ENCODE data around the gene LCE5A.

The LCE5A gene, protein sequence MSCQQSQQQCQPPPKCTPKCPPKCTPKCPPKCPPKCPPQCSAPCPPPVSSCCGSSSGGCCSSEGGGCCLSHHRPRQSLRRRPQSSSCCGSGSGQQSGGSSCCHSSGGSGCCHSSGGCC

DNA sequence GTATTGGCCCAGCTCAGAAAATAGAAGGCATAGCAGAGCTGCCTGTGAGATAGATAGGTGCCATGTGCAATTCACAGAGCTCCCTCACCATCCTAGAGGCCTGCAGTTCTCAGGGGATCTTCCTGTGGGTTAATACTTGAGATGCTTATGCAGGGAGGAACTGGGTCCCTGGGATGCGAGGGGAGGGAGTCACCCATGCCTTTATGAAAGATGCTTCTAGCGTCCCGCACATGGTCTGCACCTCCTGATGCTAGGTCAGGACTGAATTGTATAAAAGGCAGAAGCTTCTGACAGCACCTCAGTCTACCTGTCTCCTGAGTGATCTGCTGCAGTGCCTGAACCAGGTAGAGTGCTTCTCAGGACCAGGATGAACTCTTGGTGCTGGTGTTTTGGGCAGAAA is at the start of gene LCE5A:
Gene LCE5A (plus strand): TSS at position 301 of the 400 bp plus-strand sequence. CDS start 732 bp downstream, outside the sequence.
- no peak within 1 kb of the TSS for H3K4me2 ChIP-seq
- H3K27me3 ChIP-seq (ENCODE audit: insufficient read depth, low read depth) = no peaks in the 10 kb centered on the region
- no peak within 1 kb of the TSS for H3K9ac ChIP-seq
- no peak within 1 kb of the TSS for H2AFZ ChIP-seq (ENCODE audit: low read depth)
- no peaks in the 10 kb centered on the region for H3K36me3 ChIP-seq (ENCODE audit: insufficient read depth)
- H3K4me1 ChIP-seq (ENCODE audit: low read depth, poor library complexity, severe bottlenecking) = no peaks in the 10 kb centered on the region
- H3K4me3 ChIP-seq (IDR thresholded peaks at IDR 0.05; ENCODE audit: insufficient read depth, low read depth, low read length) = no peak within 1 kb of the TSS
- H4K20me1 ChIP-seq (ENCODE audit: insufficient read depth) = no peaks in the 10 kb centered on the region
- H3K27ac ChIP-seq = no peak within 1 kb of the TSS
- H3K79me2 ChIP-seq (ENCODE audit: insufficient read depth, low read depth) = no peaks in the 10 kb centered on the region
- TF ChIP-seq, protein P1, sequence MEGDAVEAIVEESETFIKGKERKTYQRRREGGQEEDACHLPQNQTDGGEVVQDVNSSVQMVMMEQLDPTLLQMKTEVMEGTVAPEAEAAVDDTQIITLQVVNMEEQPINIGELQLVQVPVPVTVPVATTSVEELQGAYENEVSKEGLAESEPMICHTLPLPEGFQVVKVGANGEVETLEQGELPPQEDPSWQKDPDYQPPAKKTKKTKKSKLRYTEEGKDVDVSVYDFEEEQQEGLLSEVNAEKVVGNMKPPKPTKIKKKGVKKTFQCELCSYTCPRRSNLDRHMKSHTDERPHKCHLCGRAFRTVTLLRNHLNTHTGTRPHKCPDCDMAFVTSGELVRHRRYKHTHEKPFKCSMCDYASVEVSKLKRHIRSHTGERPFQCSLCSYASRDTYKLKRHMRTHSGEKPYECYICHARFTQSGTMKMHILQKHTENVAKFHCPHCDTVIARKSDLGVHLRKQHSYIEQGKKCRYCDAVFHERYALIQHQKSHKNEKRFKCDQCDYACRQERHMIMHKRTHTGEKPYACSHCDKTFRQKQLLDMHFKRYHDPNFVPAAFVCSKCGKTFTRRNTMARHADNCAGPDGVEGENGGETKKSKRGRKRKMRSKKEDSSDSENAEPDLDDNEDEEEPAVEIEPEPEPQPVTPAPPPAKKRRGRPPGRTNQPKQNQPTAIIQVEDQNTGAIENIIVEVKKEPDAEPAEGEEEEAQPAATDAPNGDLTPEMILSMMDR (conservative IDR thresholded peaks at IDR 0.05; ENCODE audit: low read depth, low read length) = no peak

DNA sequence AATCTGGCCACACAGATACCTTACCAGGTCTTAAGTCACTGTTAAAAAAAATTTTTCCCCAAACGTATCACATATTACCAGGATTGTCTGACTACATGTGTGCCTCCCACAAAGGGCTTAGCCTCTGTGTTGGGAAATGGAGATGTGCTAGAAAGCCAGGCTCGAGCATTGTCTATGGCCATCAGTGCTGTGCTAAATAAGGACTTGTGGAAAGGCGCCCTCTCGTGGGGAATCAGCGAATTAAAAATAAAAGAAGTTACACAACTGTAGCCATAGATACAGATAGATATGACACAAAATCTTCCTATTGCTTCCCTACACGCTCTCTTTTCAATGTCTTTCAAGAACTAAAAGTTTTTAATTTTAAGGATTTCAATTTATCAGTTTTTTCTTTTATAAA is 49.1 kb upstream of the LCE5A start:
- H4K20me1 ChIP-seq (ENCODE audit: insufficient read depth) = no peaks in the 10 kb centered on the region
- H3K27me3 ChIP-seq (ENCODE audit: insufficient read depth, low read depth) = no peaks in the 10 kb centered on the region
- H3K79me2 ChIP-seq (ENCODE audit: insufficient read depth, low read depth) = no peaks in the 10 kb centered on the region
- peak overlapping the region; percentile 52 for H2AFZ ChIP-seq (ENCODE audit: low read depth)
- peak overlapping the region; percentile 98 for H3K4me2 ChIP-seq
- TF ChIP-seq, protein P1 (conservative IDR thresholded peaks at IDR 0.05; ENCODE audit: low read depth, low read length) = peak; percentile 98
- no peak overlapping the region for H3K4me3 ChIP-seq (IDR thresholded peaks at IDR 0.05; ENCODE audit: insufficient read depth, low read depth, low read length)
- peaks cover 47% of the 10 kb centered on the region for H3K4me1 ChIP-seq (ENCODE audit: low read depth, poor library complexity, severe bottlenecking)
- no peaks in the 10 kb centered on the region; the same call in 1 of the 2 replicates for H3K36me3 ChIP-seq (ENCODE audit: insufficient read depth)
- no peak overlapping the region for H3K27ac ChIP-seq
- no peak overlapping the region for H3K9ac ChIP-seq

DNA sequence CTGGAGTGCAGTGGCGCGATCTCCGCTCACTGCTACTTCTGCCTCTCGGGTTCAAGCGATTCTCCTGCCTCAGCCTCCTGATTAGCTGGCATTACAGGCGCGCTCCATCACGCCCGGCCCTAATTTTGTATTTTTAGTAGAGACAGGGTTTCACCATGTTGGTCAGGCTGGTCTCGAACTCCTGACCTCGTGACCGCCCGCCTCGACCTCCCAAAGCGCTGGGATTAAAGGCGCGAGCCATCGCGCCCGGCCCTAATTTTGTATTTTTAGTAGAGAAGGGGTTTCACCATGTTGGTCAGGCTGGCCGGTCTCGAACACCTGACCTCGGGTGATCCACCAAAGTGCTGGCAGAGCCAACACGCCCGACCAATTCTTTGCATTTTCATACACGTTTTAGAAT is 48.0 kb upstream of the LCE5A start:
- peaks cover 44% of the 10 kb centered on the region for H3K4me1 ChIP-seq (ENCODE audit: low read depth, poor library complexity, severe bottlenecking)
- H4K20me1 ChIP-seq (ENCODE audit: insufficient read depth) = no peaks in the 10 kb centered on the region
- no peak overlapping the region for H2AFZ ChIP-seq (ENCODE audit: low read depth)
- H3K4me2 ChIP-seq = no peak overlapping the region
- no peaks in the 10 kb centered on the region for H3K27me3 ChIP-seq (ENCODE audit: insufficient read depth, low read depth)
- no peaks in the 10 kb centered on the region for H3K79me2 ChIP-seq (ENCODE audit: insufficient read depth, low read depth)
- H3K9ac ChIP-seq = no peak overlapping the region
- H3K4me3 ChIP-seq (IDR thresholded peaks at IDR 0.05; ENCODE audit: insufficient read depth, low read depth, low read length) = no peak overlapping the region
- TF ChIP-seq, protein P1 (conservative IDR thresholded peaks at IDR 0.05; ENCODE audit: low read depth, low read length) = no peak
- no peaks in the 10 kb centered on the region; the same call in 1 of the 2 replicates for H3K36me3 ChIP-seq (ENCODE audit: insufficient read depth)
- H3K27ac ChIP-seq = no peak overlapping the region

DNA sequence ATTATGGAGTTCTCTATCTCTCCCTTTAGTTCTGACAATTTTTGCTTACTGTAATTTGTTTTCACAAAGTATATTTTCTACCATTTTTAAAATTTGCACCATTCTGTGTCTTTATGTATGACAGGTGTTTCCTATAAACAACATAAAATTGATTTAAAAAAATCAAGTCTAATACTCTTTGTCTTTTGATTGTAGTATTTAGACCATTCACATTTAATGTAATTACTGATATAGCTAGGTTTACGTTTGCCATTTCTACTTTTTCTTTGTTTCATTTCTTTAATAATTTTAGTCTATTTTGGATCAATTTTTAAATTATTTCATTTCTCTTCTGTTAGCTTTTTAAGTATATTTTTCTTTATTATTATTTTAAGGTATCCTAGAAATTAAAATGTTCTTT is 44.4 kb upstream of the LCE5A start:
- no peak overlapping the region for H3K4me3 ChIP-seq (IDR thresholded peaks at IDR 0.05; ENCODE audit: insufficient read depth, low read depth, low read length)
- peaks cover 9% of the 10 kb centered on the region for H3K4me1 ChIP-seq (ENCODE audit: low read depth, poor library complexity, severe bottlenecking)
- H3K79me2 ChIP-seq (ENCODE audit: insufficient read depth, low read depth) = no peaks in the 10 kb centered on the region
- no peak overlapping the region for H3K9ac ChIP-seq
- no peak overlapping the region for H2AFZ ChIP-seq (ENCODE audit: low read depth)
- H4K20me1 ChIP-seq (ENCODE audit: insufficient read depth) = no peaks in the 10 kb centered on the region
- no peaks in the 10 kb centered on the region; the same call in 1 of the 2 replicates for H3K36me3 ChIP-seq (ENCODE audit: insufficient read depth)
- H3K4me2 ChIP-seq = no peak overlapping the region
- TF ChIP-seq, protein P1 (conservative IDR thresholded peaks at IDR 0.05; ENCODE audit: low read depth, low read length) = no peak
- H3K27me3 ChIP-seq (ENCODE audit: insufficient read depth, low read depth) = no peaks in the 10 kb centered on the region
- H3K27ac ChIP-seq = no peak overlapping the region

Data from KMS-11 (cell line).